WI38 (cell line): ENCODE results near the gene ATMIN.

Source experiments
- H3K4me3 ChIP-seq: 2 replicates; pipeline ENCODE4 v1.5.1; 2011; ENCODE audit warnings: low read depth, mild to moderate bottlenecking, control low read depth, low read length
- CTCF ChIP-seq: IDR thresholded peaks from 2 replicates; pipeline ENCODE4 v1.5.1; 2012; ENCODE audit warnings: low read depth, mild to moderate bottlenecking, control low read depth, low read length

The ATMIN gene

GRCh38 chr16:81026429-81026828 lies 9.2 kb upstream of the ATMIN start:
- H3K4me3 ChIP-seq = no peak overlapping the region
- TF ChIP-seq CTCF = no peak

GRCh38 chr16:81029930-81030604 lies 5.6 kb upstream of the ATMIN start:
- TF ChIP-seq CTCF = no peak
- no peak overlapping the region for H3K4me3 ChIP-seq

DNA sequence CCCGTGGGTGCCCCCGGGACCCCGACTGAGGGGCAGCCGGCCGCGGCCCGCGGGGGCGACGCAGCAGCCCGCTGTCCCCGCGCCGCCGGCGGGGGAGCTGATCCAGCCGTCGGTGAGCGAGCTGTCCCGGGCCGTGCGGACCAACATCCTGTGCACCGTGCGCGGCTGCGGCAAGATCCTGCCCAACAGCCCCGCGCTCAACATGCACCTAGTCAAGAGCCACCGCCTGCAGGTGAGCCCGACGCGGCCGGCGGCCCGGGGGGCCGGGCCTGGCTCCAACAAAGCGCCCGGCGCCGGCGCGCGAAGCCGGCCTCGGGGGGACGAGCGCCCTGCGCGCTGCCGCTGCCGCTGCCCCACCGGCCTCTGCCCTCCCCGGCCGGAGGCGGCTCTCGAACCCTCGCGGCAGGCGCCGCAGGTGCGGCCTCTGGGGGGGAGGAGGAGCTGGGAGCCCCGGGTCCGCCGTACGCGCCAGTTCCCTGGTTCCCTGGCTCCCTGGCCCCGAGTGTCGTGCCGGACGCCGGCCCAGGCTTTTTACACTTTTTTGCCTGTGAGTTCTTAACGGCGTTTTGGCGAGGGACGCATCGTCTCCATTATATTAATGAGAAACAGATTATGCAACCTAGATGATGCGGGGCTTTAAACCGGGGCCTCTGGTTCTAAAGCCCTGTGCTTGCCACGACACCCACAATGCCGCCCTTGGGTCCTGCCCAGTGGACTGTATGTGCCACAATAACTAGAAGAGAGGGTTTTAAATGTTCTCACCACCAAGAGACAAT lies 521 bp downstream of the ATMIN start:
- peak overlapping the region; percentile 81 for H3K4me3 ChIP-seq
- TF ChIP-seq CTCF = no peak

- TF ChIP-seq CTCF = no peak
- H3K4me3 ChIP-seq = peak overlapping the region; percentile 81
Observed at GRCh38 chr16:81036751-81037350, 1.2 kb downstream of the ATMIN start.

GRCh38 chr16:81040131-81040530 lies 4.5 kb downstream of the ATMIN start:
- no peak for TF ChIP-seq CTCF
- H3K4me3 ChIP-seq = no peak overlapping the region

- H3K4me3 ChIP-seq = no peak overlapping the region
- TF ChIP-seq CTCF = no peak
Observed at GRCh38 chr16:81040842-81041241, 5.2 kb downstream of the ATMIN start.

DNA sequence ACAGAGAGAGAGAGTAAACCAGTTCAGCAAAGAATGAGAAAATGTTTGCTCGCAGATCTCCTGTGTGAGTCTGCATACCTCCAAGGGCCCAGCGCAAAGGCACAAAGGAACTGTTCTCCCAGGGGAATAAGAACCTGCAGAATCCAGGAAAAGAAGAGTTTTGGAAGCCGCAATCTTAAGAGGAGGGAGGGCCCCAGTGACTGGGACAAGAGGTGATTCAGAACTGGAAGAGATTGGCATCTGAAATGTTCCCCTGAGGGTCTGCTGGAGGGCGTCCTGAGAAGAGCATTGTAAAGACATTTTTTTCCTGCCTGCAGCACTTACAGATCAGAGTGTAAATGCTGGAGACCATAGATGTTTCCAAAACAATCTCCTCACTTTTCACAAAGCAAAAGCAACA lies 6.1 kb downstream of the ATMIN start:
- no peak overlapping the region for H3K4me3 ChIP-seq
- TF ChIP-seq CTCF = no peak
